Glutamatergic neuron (in vitro differentiated cells): ENCODE measurements around the gene ENKD1. TPM values are rescaled to one million over a fixed set of nuclear protein-coding genes. Genes with fewer than 3 reads are reported as not detected.

Experiments
- DNase-seq: peaks from one replicate; pipeline ENCODE4 v3.0.0; 2022
- H3K27ac Mint-ChIP-seq: one replicate; pipeline ENCODE4 v1.8.0; 2020; ENCODE audit warnings: mild to moderate bottlenecking, mixed read lengths, inconsistent platforms; ENCODE audit not compliant: unreplicated experiment
- H3K27me3 Mint-ChIP-seq: one replicate; pipeline ENCODE4 v1.8.0; 2020; ENCODE audit warnings: mild to moderate bottlenecking, moderate library complexity, mixed read lengths, inconsistent platforms; ENCODE audit not compliant: unreplicated experiment
- H3K36me3 Mint-ChIP-seq: one replicate; pipeline ENCODE4 v1.8.0; 2020; ENCODE audit warnings: mild to moderate bottlenecking, mixed read lengths, inconsistent platforms; ENCODE audit not compliant: unreplicated experiment
- H3K4me1 Mint-ChIP-seq: one replicate; pipeline ENCODE4 v1.8.0; 2020; ENCODE audit warnings: mild to moderate bottlenecking, low read depth, mixed read lengths, inconsistent platforms; ENCODE audit not compliant: unreplicated experiment
- H3K4me3 Mint-ChIP-seq: one replicate; pipeline ENCODE4 v1.8.0; 2020; ENCODE audit warnings: mild to moderate bottlenecking, mixed read lengths, inconsistent platforms; ENCODE audit not compliant: unreplicated experiment
- H3K9me3 Mint-ChIP-seq: one replicate; pipeline ENCODE4 v1.8.0; 2020; ENCODE audit warnings: mild to moderate bottlenecking, moderate library complexity, mixed read lengths, inconsistent platforms; ENCODE audit not compliant: unreplicated experiment
- CTCF ChIP-seq: fragments of 200-600 bp; sonication (generic); IDR thresholded peaks from one replicate; pipeline ENCODE4 v1.5.0; 2021; ENCODE audit not compliant: partially characterized antibody, unreplicated experiment
- total RNA-seq: library from RNA; stranded (reverse); fragmentation: NEBNext Ultra II Directional; extraction: Animal tissue kit (Norgen Biotek cat#: 25700); gene quantifications from one replicate; pipeline ENCODE4 v1.2.1, GENCODE V29; 2021; ENCODE audit not compliant: unreplicated experiment

The ENKD1 gene
- total RNA-seq, 1 donor from 2014 or later = 19.0 TPM

DNA sequence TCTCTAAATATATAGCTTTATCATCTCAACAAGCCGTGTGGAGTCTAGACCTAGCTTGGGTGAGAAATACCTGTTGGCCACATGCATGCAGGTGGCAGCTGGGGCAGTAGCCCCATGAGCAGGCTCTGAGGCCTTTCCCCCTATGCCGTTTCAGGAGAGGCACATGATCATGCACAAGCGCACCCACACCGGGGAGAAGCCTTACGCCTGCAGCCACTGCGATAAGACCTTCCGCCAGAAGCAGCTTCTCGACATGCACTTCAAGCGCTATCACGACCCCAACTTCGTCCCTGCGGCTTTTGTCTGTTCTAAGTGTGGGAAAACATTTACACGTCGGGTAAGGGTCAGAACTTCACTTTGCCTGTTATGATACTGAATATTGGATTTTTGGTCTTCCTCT is 38.3 kb downstream of the ENKD1 start:
- Mint-ChIP-seq H3K27me3 (no peaks in the 10 kb centered on the region), H3K4me3 (no peak overlapping the region), H3K27ac (no peak overlapping the region), H3K4me1 (no peaks in the 10 kb centered on the region), H3K36me3 (no peaks in the 10 kb centered on the region), H3K9me3 (no peaks in the 10 kb centered on the region)
- DNase-seq = no peak
- no peak for TF ChIP-seq CTCF

DNA sequence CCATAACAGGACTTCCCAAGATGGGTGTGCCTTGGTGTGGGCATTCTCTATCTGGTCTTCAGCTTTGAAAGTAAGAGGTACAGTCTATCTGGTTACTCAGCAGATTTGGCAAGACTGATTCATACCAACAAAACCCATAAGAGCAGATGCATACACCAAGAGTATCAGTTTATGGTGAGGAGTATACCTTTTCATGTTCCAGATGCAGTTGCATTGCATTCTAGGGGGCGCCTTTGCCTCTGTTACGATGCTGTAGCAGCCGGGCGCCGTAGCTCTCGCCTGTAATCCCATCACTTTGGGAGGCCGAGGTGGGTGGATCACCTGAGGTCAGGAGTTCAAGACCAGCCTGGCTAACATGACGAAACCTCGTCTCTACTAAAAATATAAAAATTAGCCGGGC is 52.7 kb downstream of the ENKD1 start:
- H3K27ac Mint-ChIP-seq = no peak overlapping the region
- no peaks in the 10 kb centered on the region for H3K9me3 Mint-ChIP-seq
- no peaks in the 10 kb centered on the region for H3K36me3 Mint-ChIP-seq
- peaks cover 3% of the 10 kb centered on the region for H3K27me3 Mint-ChIP-seq
- no peak overlapping the region for H3K4me3 Mint-ChIP-seq
- no peak for TF ChIP-seq CTCF
- H3K4me1 Mint-ChIP-seq = no peaks in the 10 kb centered on the region
- DNase-seq = no peak

Other genes with a start within 250 kb of the ENKD1 start
- gene HSD11B2, start 235.6 kb downstream of the ENKD1 start, total RNA-seq = 6.0 TPM
- gene ATP6V0D1, start 185.6 kb downstream of the ENKD1 start, total RNA-seq = 111 TPM
- not detected for gene AGRP, start 183.2 kb downstream of the ENKD1 start, total RNA-seq
- 191 TPM for gene RIPOR1, start 137.9 kb downstream of the ENKD1 start, total RNA-seq
- 42.8 TPM for gene CTCF, start 104.2 kb downstream of the ENKD1 start, total RNA-seq
- gene CARMIL2, start 21.6 kb downstream of the ENKD1 start, total RNA-seq = 37.1 TPM
- gene ACD, start 6.5 kb downstream of the ENKD1 start, total RNA-seq = 33.3 TPM
- 18.7 TPM for gene PARD6A, start 5.8 kb downstream of the ENKD1 start, total RNA-seq
- gene C16orf86, start 64 bp upstream of the ENKD1 start, total RNA-seq = 3.4 TPM
- gene GFOD2, start 52.6 kb upstream of the ENKD1 start, total RNA-seq = 86.7 TPM
- gene RANBP10, start 139.8 kb upstream of the ENKD1 start, total RNA-seq = 32.0 TPM
- 3.4 TPM for gene TSNAXIP1, start 140.1 kb upstream of the ENKD1 start, total RNA-seq
- 23.1 TPM for gene THAP11, start 175.6 kb upstream of the ENKD1 start, total RNA-seq
- 196 TPM for gene NUTF2, start 180.2 kb upstream of the ENKD1 start, total RNA-seq
- 153 TPM for gene CENPT, start 180.9 kb upstream of the ENKD1 start, total RNA-seq
- gene EDC4, start 206.3 kb upstream of the ENKD1 start, total RNA-seq = 142 TPM
- 1.0 TPM for gene NRN1L, start 218.1 kb upstream of the ENKD1 start, total RNA-seq
- 27.9 TPM for gene PSKH1, start 226.5 kb upstream of the ENKD1 start, total RNA-seq